CD14-positive monocyte (primary cell): ENCODE measurements around the gene CHCHD6. TPM values are rescaled to one million over a fixed set of nuclear protein-coding genes. Genes with fewer than 3 reads are reported as not detected.

Experiments
- DNase-seq, 3 donors: peaks; one replicate each; pipeline ENCODE4 v3.0.0-alpha.2; 2011 to 2022
- H2AFZ ChIP-seq: 2 replicates; pipeline ENCODE4 v1.6.0; 2012; ENCODE audit warnings: mild to moderate bottlenecking, low read depth, low read length, inconsistent platforms; ENCODE audit not compliant: insufficient read depth, poor library complexity, severe bottlenecking
- H3K27ac ChIP-seq, 2 donors: 1 replicate in 1 of 2; 2 replicates in 1 of 2; pipeline ENCODE4 v1.5.1; 2012 to 2013; ENCODE audit warnings: low read length in 2 of 2, control low read depth in 1 of 2, inconsistent platforms in 1 of 2, low read depth in 1 of 2, mild to moderate bottlenecking in 1 of 2
- H3K27me3 ChIP-seq, 2 donors: one replicate each; pipeline versions ENCODE4 v1.6.0 to v1.6.1; 2011 to 2013; ENCODE audit warnings: low read length in 2 of 2; ENCODE audit not compliant: control insufficient read depth in 2 of 2, insufficient read depth in 2 of 2
- H3K36me3 ChIP-seq, 2 donors: replicated peaks in 1 of 2; 1 replicate in 1 of 2; 2 replicates in 1 of 2; pipeline versions ENCODE4 v1.5.1 to v1.6.1; 2012 to 2013; ENCODE audit warnings: low read length in 2 of 2, control low read depth in 1 of 2, inconsistent platforms in 1 of 2, mild to moderate bottlenecking in 1 of 2; ENCODE audit not compliant: insufficient read depth in 2 of 2, control insufficient read depth in 1 of 2
- H3K4me1 ChIP-seq, 2 donors: 1 replicate in 1 of 2; 2 replicates in 1 of 2; pipeline versions ENCODE4 v1.5.1 to v1.6.1; 2012 to 2013; ENCODE audit warnings: low read length in 2 of 2, control low read depth in 1 of 2, inconsistent platforms in 1 of 2, mild to moderate bottlenecking in 1 of 2, moderate library complexity in 1 of 2; ENCODE audit not compliant: insufficient read depth in 2 of 2, control insufficient read depth in 1 of 2
- H3K4me2 ChIP-seq: replicated peaks from 2 replicates; pipeline ENCODE3; 2012; ENCODE audit warnings: low read length, moderate library complexity, mild to moderate bottlenecking; ENCODE audit not compliant: poor library complexity, severe bottlenecking; ENCODE audit errors: extremely low read depth
- H3K4me3 ChIP-seq, 3 experiments: fragments of 200-600 bp in 1 of 3; sonication (generic) in 1 of 3; replicated peaks in 1 of 3; 1 replicate in 2 of 3; 2 replicates in 1 of 3; pipeline ENCODE4 v1.5.1; 2011 to 2013; ENCODE audit warnings: low read length in 3 of 3, mild to moderate bottlenecking in 3 of 3, control low read depth in 2 of 3, low read depth in 2 of 3, inconsistent platforms in 1 of 3, moderate library complexity in 1 of 3
- H3K79me2 ChIP-seq: 2 replicates; pipeline ENCODE4 v1.6.0; 2012; ENCODE audit warnings: mild to moderate bottlenecking, control low read depth, inconsistent platforms, low read length, moderate library complexity; ENCODE audit not compliant: insufficient read depth
- H3K9ac ChIP-seq: 2 replicates; pipeline ENCODE4 v1.6.0; 2017; ENCODE audit warnings: low read length, mild to moderate bottlenecking; ENCODE audit not compliant: insufficient read depth, poor library complexity, severe bottlenecking
- H3K9me3 ChIP-seq, 2 donors: replicated peaks in 1 of 2; 1 replicate in 1 of 2; 2 replicates in 1 of 2; pipeline versions ENCODE4 v1.5.1 to v1.6.1; 2012 to 2013; ENCODE audit warnings: low read length in 2 of 2, control low read depth in 1 of 2; ENCODE audit not compliant: control insufficient read depth in 1 of 2, insufficient read depth in 1 of 2
- H4K20me1 ChIP-seq: 2 replicates; pipeline ENCODE4 v1.6.0; 2012; ENCODE audit warnings: mild to moderate bottlenecking, low read length, control low read depth, moderate library complexity; ENCODE audit not compliant: insufficient read depth
- H3K27ac Mint-ChIP-seq, 7 donors: one replicate each; pipeline ENCODE4 v1.8.0; 2020; ENCODE audit warnings: mild to moderate bottlenecking in 7 of 7, mixed read lengths in 7 of 7, moderate library complexity in 6 of 7, inconsistent platforms in 2 of 7
- H3K27me3 Mint-ChIP-seq, 3 donors: one replicate each; pipeline ENCODE4 v1.8.0; 2021 to 2022; ENCODE audit warnings: low read depth in 3 of 3, mild to moderate bottlenecking in 3 of 3, mixed read lengths in 3 of 3, moderate library complexity in 3 of 3, inconsistent platforms in 1 of 3
- H3K36me3 Mint-ChIP-seq, 2 donors: one replicate each; pipeline ENCODE4 v1.8.0; 2020; ENCODE audit warnings: mixed read lengths in 2 of 2, inconsistent platforms in 1 of 2, mild to moderate bottlenecking in 1 of 2
- H3K4me1 Mint-ChIP-seq: one replicate; pipeline ENCODE4 v1.8.0; 2020; ENCODE audit warnings: mild to moderate bottlenecking, mixed read lengths
- H3K4me3 Mint-ChIP-seq, 2 donors: one replicate each; pipeline ENCODE4 v1.8.0; 2020; ENCODE audit warnings: mild to moderate bottlenecking in 2 of 2, mixed read lengths in 2 of 2, moderate library complexity in 1 of 2
- H3K9me3 Mint-ChIP-seq, 7 donors: one replicate each; pipeline ENCODE4 v1.8.0; 2020 to 2022; ENCODE audit warnings: mixed read lengths in 7 of 7, mild to moderate bottlenecking in 6 of 7, moderate library complexity in 6 of 7, inconsistent platforms in 2 of 7
- CTCF ChIP-seq: fragments of 200-600 bp; IDR thresholded peaks from one replicate; pipeline ENCODE4 v1.8.0; 2022; ENCODE audit warnings: antibody characterized with exemption, mild to moderate bottlenecking
- WGBS: methylation state at CpG from one replicate; pipeline ENCODE4 v1.1.5; 2013; ENCODE audit warnings: missing lambda C conversion rate; ENCODE audit not compliant: insufficient coverage; 5-methylcytosine and 5-hydroxymethylcytosine counted together
- intact Hi-C, 2 donors: fragments of 100-400 bp; cut with micrococcal nuclease; formaldehyde crosslinking; loops; one replicate each; pipeline versions ENCODE4 v1.15.0 to v1.15.1; 2023
- polyA plus RNA-seq, 3 donors: library from polyadenylated mRNA; depleted of rRNA in 1 of 3; unstranded in 2 of 3; stranded (reverse) in 1 of 3; fragments of 300-500 nt in 2 of 3; fragments of >200 nt in 1 of 3; fragmentation: Illumina TruSeq in 2 of 3; gene quantifications; 1 replicate in 2 of 3; 2 replicates in 1 of 3; pipeline ENCODE4 v1.2.3, GENCODE V29; 2012 to 2021

The CHCHD6 gene
- polyA plus RNA-seq, 3 donors, result 1.1 to 1.8 (median 1.8) TPM

GRCh38 chr3:126678693-126679317, 25.2 kb upstream of the CHCHD6 start:
- no peaks in the 10 kb centered on the region for H3K36me3 Mint-ChIP-seq
- peaks cover 8% of the 10 kb centered on the region for H3K4me1 Mint-ChIP-seq
- intact Hi-C loops, result loop anchor here (2.0 to 5.0 kb wide), 3 partner anchors 303 to 866 kb away; partner anchors contain the start of gene PLXNA1 (in 1 of the 2)
- Histone ChIP-seq H2AFZ (no peak overlapping the region), H3K27me3 (peaks cover 0 to 10% of the 10 kb centered on the region in 2 donors), H3K9me3 (no peaks in the 10 kb centered on the region), H4K20me1 (no peaks in the 10 kb centered on the region), H3K4me1 (peaks cover 5 to 8% of the 10 kb centered on the region in 2 donors), H3K4me2 (peak overlapping the region; percentile 28), H3K36me3 (no peaks in the 10 kb centered on the region), H3K79me2 (no peaks in the 10 kb centered on the region), H3K27ac (no peak overlapping the region), H3K9ac (no peak overlapping the region), H3K4me3 (no peak overlapping the region)
- 36% methylated on average over 29 of the region's 30 CpGs for WGBS
- peak overlapping the region; percentile 11 to 79 for H3K4me3 Mint-ChIP-seq
- no peak for TF ChIP-seq CTCF
- H3K27ac Mint-ChIP-seq, result peak overlapping the region in 1 of 7 donors; percentile 23
- H3K27me3 Mint-ChIP-seq, result peaks cover 13 to 20% (median 18%) of the 10 kb centered on the region in 3 donors
- peaks cover 0 to 7% (median 4%) of the 10 kb centered on the region in 7 donors for H3K9me3 Mint-ChIP-seq
- DNase-seq, result no peak

GRCh38 chr3:126679318-126679751, 24.7 kb upstream of the CHCHD6 start:
- Mint-ChIP-seq H3K4me3 (peak overlapping the region; percentile 11 to 79), H3K27ac (peak overlapping the region in 1 of 7 donors; percentile 23), H3K4me1 (peaks cover 8% of the 10 kb centered on the region), H3K36me3 (no peaks in the 10 kb centered on the region), H3K9me3 (peaks cover 0 to 2% (median 0%) of the 10 kb centered on the region in 7 donors), H3K27me3 (peaks cover 13 to 22% (median 20%) of the 10 kb centered on the region in 3 donors)
- peak; percentile 97 for TF ChIP-seq CTCF
- under 1% methylated on average over 17 of the region's 20 CpGs for WGBS
- Histone ChIP-seq H3K27me3 (peaks cover 0 to 10% of the 10 kb centered on the region in 2 donors), H4K20me1 (no peaks in the 10 kb centered on the region), H3K79me2 (no peaks in the 10 kb centered on the region), H3K36me3 (no peaks in the 10 kb centered on the region), H3K9me3 (no peaks in the 10 kb centered on the region), H3K4me1 (peaks cover 5 to 8% of the 10 kb centered on the region in 2 donors), H3K4me2 (peak overlapping the region; percentile 28), H3K27ac (no peak overlapping the region), H3K4me3 (no peak overlapping the region), H3K9ac (no peak overlapping the region), H2AFZ (no peak overlapping the region)
- DNase-seq, result peak; percentile 56 to 63 (median 63)
- intact Hi-C loops, result loop anchor here (2.0 to 5.0 kb wide), 3 partner anchors 303 to 865 kb away; partner anchors contain the start of gene PLXNA1 (in 1 of the 2)
